DND-41 (cell line): ENCODE measurements around the gene MATN3.

Experiments used
- CTCF ChIP-seq: IDR thresholded peaks from 2 replicates; pipeline ENCODE4 v1.5.1; 2012; ENCODE audit warnings: borderline replicate concordance, low read length, moderate library complexity, mild to moderate bottlenecking; ENCODE audit not compliant: poor library complexity, severe bottlenecking; ENCODE audit errors: extremely low read depth
- EZH2 ChIP-seq: IDR thresholded peaks from 3 replicates; pipeline ENCODE4 v1.6.1; 2012; ENCODE audit warnings: borderline replicate concordance, low read depth, mild to moderate bottlenecking, moderate library complexity, low read length, inconsistent platforms; ENCODE audit not compliant: severe bottlenecking

DNA sequence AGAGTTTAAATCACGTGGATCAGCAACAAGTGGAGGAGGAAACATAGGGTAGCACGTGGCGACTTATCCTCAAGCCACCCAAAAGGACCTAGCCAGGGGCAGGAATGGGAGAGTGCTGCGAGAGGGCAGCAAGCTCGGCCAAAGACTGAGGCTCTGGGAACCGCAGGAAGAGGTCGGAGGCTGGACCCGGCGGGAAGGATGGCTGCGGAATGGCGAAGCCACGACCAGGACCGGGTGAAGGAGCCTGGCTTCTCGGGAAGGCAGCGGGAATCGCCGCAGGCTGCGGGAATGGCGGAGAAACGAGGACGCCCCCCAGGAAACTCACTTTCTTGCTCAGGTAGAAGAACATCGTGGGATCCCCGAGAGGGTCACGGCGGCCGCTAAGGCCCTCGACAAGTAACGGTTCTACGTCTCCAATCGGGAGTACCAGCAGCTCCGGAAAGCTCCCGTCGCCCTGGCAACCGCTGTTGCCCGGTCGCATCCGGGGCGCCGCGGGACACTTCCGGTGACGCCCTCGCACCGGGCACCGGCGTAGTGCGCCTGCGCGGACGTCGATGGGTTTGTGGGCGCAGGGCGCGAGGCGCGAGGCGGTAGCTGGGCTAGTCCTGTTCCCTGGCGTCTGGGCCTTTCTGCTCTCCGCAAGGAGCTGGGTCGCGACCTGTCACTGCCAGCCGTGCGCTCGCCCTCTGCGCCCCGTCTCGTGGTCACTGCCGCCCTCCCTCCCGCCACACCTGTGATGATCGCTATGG lies 22.6 kb downstream of the MATN3 start, which contains the start of gene WDR35:
- no peak for TF ChIP-seq CTCF
- no peak for TF ChIP-seq EZH2
